Measurements from ENCODE around the gene NEB. TPM values are rescaled to one million over a fixed set of nuclear protein-coding genes. Genes with fewer than 3 reads are reported as not detected.

Gene NEB
- total RNA-seq, 1 donor from 2014 or later, result 1.2 TPM

- DNase-seq (ENCODE audit: low read depth), result no peak
Observed at GRCh38 chr2:151552287-151552686, 182.0 kb downstream of the NEB start.

GRCh38 chr2:151551556-151551955 is 182.7 kb downstream of the NEB start:
- no peak for DNase-seq (ENCODE audit: low read depth)

- no peak for DNase-seq (ENCODE audit: low read depth)
Observed at GRCh38 chr2:151549191-151549590, 185.1 kb downstream of the NEB start.

- DNase-seq (ENCODE audit: low read depth), result no peak
Observed at GRCh38 chr2:151544449-151544848, 189.8 kb downstream of the NEB start.

GRCh38 chr2:151543876-151544275 is 190.4 kb downstream of the NEB start:
- DNase-seq (ENCODE audit: low read depth), result no peak

GRCh38 chr2:151534001-151534400 is 200.3 kb downstream of the NEB start:
- no peak for DNase-seq (ENCODE audit: low read depth)

GRCh38 chr2:151533127-151533526 is 201.1 kb downstream of the NEB start:
- no peak for DNase-seq (ENCODE audit: low read depth)

- no peak for DNase-seq (ENCODE audit: low read depth)
Observed at GRCh38 chr2:151526572-151527090, 207.6 kb downstream of the NEB start.

GRCh38 chr2:151525821-151526373 is 208.4 kb downstream of the NEB start:
- peak; percentile 2 for DNase-seq (ENCODE audit: low read depth)

GRCh38 chr2:151523850-151524249 is 210.4 kb downstream of the NEB start:
- peak; percentile 0 for DNase-seq (ENCODE audit: low read depth)

GRCh38 chr2:151522556-151522955 is 211.7 kb downstream of the NEB start:
- no peak for DNase-seq (ENCODE audit: low read depth)

GRCh38 chr2:151520976-151521375 is 213.3 kb downstream of the NEB start:
- DNase-seq (ENCODE audit: low read depth), result peak; percentile 0

- peak; percentile 48 for DNase-seq (ENCODE audit: low read depth)
Observed at GRCh38 chr2:151518802-151519201, 215.5 kb downstream of the NEB start.

- DNase-seq (ENCODE audit: low read depth), result no peak
Observed at GRCh38 chr2:151508519-151508918, 225.8 kb downstream of the NEB start.

GRCh38 chr2:151506170-151506569 is 228.1 kb downstream of the NEB start:
- no peak for DNase-seq (ENCODE audit: low read depth)

- DNase-seq (ENCODE audit: low read depth), result no peak
Observed at GRCh38 chr2:151498178-151498577, 236.1 kb downstream of the NEB start.

- DNase-seq (ENCODE audit: low read depth), result no peak
Observed at GRCh38 chr2:151491496-151491895, 242.8 kb downstream of the NEB start.

GRCh38 chr2:151490276-151490675 is 244.0 kb downstream of the NEB start:
- no peak for DNase-seq (ENCODE audit: low read depth)

GRCh38 chr2:151486053-151486452 is 248.2 kb downstream of the NEB start:
- DNase-seq (ENCODE audit: low read depth), result no peak

- no peak for DNase-seq (ENCODE audit: low read depth)
Observed at GRCh38 chr2:151484100-151484499, 250.2 kb downstream of the NEB start.

- no peak for DNase-seq (ENCODE audit: low read depth)
Observed at GRCh38 chr2:151483546-151483945, 250.7 kb downstream of the NEB start.

GRCh38 chr2:151482171-151482725 is 252.0 kb downstream of the NEB start:
- peak; percentile 65 for DNase-seq (ENCODE audit: low read depth)

- no peak for DNase-seq (ENCODE audit: low read depth)
Observed at GRCh38 chr2:151481744-151482143, 252.5 kb downstream of the NEB start.

- DNase-seq (ENCODE audit: low read depth), result peak; percentile 63
Observed at GRCh38 chr2:151478011-151478410, 256.3 kb downstream of the NEB start.
